SH-SY5Y (cell line): ENCODE measurements around the gene LHX5.

Experiments used
- GATA2 ChIP-seq: IDR thresholded peaks from 2 replicates; pipeline ENCODE4 v1.6.1; 2011; ENCODE audit warnings: mild to moderate bottlenecking, low read depth, low read length
- GATA3 ChIP-seq: IDR thresholded peaks from 2 replicates; pipeline ENCODE4 v1.6.1; 2011; ENCODE audit warnings: low read depth, mild to moderate bottlenecking, low read length, moderate library complexity

DNA sequence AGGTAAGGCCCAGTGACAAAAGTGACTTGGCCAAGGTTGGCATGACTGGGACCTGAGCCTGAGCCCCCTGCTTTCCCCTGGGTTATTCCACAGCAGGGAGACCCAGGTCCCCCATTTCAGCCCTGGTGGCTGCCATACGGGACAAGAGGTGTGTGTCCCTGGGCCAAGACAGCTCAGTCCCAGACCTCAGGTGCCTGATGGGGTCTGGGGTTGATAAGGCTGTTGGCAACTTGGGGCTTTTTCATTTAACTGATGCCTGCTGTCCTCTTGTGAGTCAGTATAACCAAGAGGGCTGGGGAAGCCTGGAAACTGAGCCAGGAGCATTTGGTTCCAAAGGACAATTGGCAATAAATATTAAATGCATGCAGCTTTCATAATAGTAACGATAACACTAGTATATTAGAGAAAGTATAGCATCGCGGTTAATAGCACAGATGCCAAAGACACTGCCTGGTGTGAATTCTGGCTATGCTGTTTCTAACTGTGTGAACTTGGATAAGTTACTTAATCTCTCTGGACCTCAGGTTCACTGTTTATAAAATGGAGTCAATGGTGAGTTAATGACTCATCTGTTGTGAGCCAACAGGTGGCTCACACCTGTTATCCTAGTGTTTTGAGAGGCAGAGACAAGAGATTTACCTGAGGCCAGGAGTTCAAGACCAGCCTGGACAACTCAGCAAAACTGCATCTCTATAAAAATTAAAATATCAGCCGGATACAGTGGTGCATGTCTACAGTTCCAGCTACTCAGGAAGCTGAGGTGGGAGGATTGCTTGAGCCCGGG is 48.6 kb downstream of the LHX5 start:
- no peak for TF ChIP-seq GATA3
- no peak for TF ChIP-seq GATA2
